HEK293 (cell line): Measurements from ENCODE around the gene SFN.

ENCODE experiments used
- BCL11B ChIP-seq: fragments of 450-650 bp; formaldehyde crosslinking; IDR thresholded peaks from 2 replicates; pipeline ENCODE4 v1.5.1; 2016; ENCODE audit warnings: low read depth, missing biosample characterization, missing genetic modification characterization
- GLIS1 ChIP-seq: fragments of 450-650 bp; formaldehyde crosslinking; IDR thresholded peaks from 2 replicates; pipeline ENCODE4 v1.5.1; 2016; ENCODE audit warnings: missing biosample characterization, missing genetic modification characterization
- HOXA7 ChIP-seq: sonication (generic); formaldehyde crosslinking; IDR thresholded peaks from 2 replicates; pipeline ENCODE4 v1.8.1; 2022; ENCODE audit warnings: missing genetic modification reagents, borderline replicate concordance
- HOXC10 ChIP-seq: sonication (generic); formaldehyde crosslinking; IDR thresholded peaks from 2 replicates; pipeline ENCODE4 v1.8.1; 2023; ENCODE audit warnings: mild to moderate bottlenecking, missing genetic modification reagents
- MYNN ChIP-seq: fragments of 450-650 bp; formaldehyde crosslinking; IDR thresholded peaks from 2 replicates; pipeline ENCODE4 v1.5.1; 2016; ENCODE audit warnings: missing biosample characterization, missing genetic modification characterization, borderline replicate concordance
- SALL2 ChIP-seq: fragments of 450-650 bp; formaldehyde crosslinking; IDR thresholded peaks from 2 replicates; pipeline ENCODE4 v1.5.0; 2017; ENCODE audit warnings: missing biosample characterization, mild to moderate bottlenecking, missing genetic modification characterization, borderline replicate concordance
- SCRT2 ChIP-seq: fragments of 450-650 bp; formaldehyde crosslinking; IDR thresholded peaks from 2 replicates; pipeline ENCODE4 v1.5.1; 2016; ENCODE audit warnings: missing biosample characterization, missing genetic modification characterization
- TRIM28 ChIP-seq: IDR thresholded peaks from 2 replicates; pipeline ENCODE4 v1.6.1; 2011; ENCODE audit warnings: low read length, control low read depth, borderline replicate concordance
- ZBTB10 ChIP-seq: fragments of 450-650 bp; formaldehyde crosslinking; IDR thresholded peaks from 2 replicates; pipeline ENCODE4 v1.5.1; 2016; ENCODE audit warnings: missing biosample characterization, missing genetic modification characterization
- ZBTB44 ChIP-seq: fragments of 450-650 bp; IDR thresholded peaks from 2 replicates; pipeline ENCODE4 v1.5.1; 2018; ENCODE audit warnings: missing biosample characterization, mild to moderate bottlenecking, missing genetic modification characterization
- ZNF140 ChIP-seq: fragments of 450-650 bp; formaldehyde crosslinking; IDR thresholded peaks from 2 replicates; pipeline ENCODE4 v1.5.1; 2016; ENCODE audit warnings: missing biosample characterization, missing genetic modification characterization
- ZNF146 ChIP-seq: fragments of 450-650 bp; formaldehyde crosslinking; IDR thresholded peaks from 2 replicates; pipeline ENCODE4 v1.5.1; 2016; ENCODE audit warnings: missing biosample characterization, missing genetic modification characterization
- ZNF148 ChIP-seq: fragments of 450-650 bp; formaldehyde crosslinking; IDR thresholded peaks from 2 replicates; pipeline ENCODE4 v1.5.0; 2017; ENCODE audit warnings: missing biosample characterization, missing genetic modification characterization, borderline replicate concordance
- ZNF157 ChIP-seq: fragments of 450-650 bp; formaldehyde crosslinking; IDR thresholded peaks from 2 replicates; pipeline ENCODE4 v1.5.1; 2016; ENCODE audit warnings: missing biosample characterization, missing genetic modification characterization
- ZNF2 ChIP-seq: fragments of 450-650 bp; formaldehyde crosslinking; IDR thresholded peaks from 2 replicates; pipeline ENCODE4 v1.5.1; 2016; ENCODE audit warnings: missing biosample characterization, missing genetic modification characterization
- ZNF248 ChIP-seq: fragments of 450-650 bp; formaldehyde crosslinking; IDR thresholded peaks from 2 replicates; pipeline ENCODE4 v1.5.1; 2017; ENCODE audit warnings: missing biosample characterization, missing genetic modification characterization
- ZNF335 ChIP-seq: fragments of 450-650 bp; formaldehyde crosslinking; conservative IDR thresholded peaks from 2 replicates; pipeline ENCODE4 v1.5.1; 2016; ENCODE audit warnings: missing biosample characterization, missing genetic modification characterization
- ZNF488 ChIP-seq: fragments of 450-650 bp; formaldehyde crosslinking; IDR thresholded peaks from 2 replicates; pipeline ENCODE4 v1.5.1; 2016; ENCODE audit warnings: missing biosample characterization, missing genetic modification characterization
- ZNF513 ChIP-seq: fragments of 450-650 bp; IDR thresholded peaks from 2 replicates; pipeline ENCODE4 v1.5.1; 2018; ENCODE audit warnings: missing biosample characterization, missing genetic modification characterization
- ZNF518A ChIP-seq: fragments of 450-650 bp; formaldehyde crosslinking; conservative IDR thresholded peaks from 2 replicates; pipeline ENCODE4 v1.5.1; 2016; ENCODE audit warnings: low read depth, missing biosample characterization, missing genetic modification characterization
- ZNF548 ChIP-seq: fragments of 450-650 bp; formaldehyde crosslinking; IDR thresholded peaks from 2 replicates; pipeline ENCODE4 v1.5.1; 2016; ENCODE audit warnings: missing biosample characterization, missing genetic modification characterization
- ZNF624 ChIP-seq: fragments of 450-650 bp; formaldehyde crosslinking; IDR thresholded peaks from 2 replicates; pipeline ENCODE4 v1.5.1; 2017; ENCODE audit warnings: missing biosample characterization, missing genetic modification characterization
- ZNF645 ChIP-seq: fragments of 450-650 bp; formaldehyde crosslinking; IDR thresholded peaks from 2 replicates; pipeline ENCODE4; 2016; ENCODE audit warnings: missing biosample characterization, missing genetic modification characterization
- ZSCAN30 ChIP-seq: fragments of 450-650 bp; IDR thresholded peaks from 2 replicates; pipeline ENCODE4 v1.5.1; 2018; ENCODE audit warnings: missing biosample characterization, mild to moderate bottlenecking, missing genetic modification characterization, moderate library complexity

The SFN gene

GRCh38 chr1:26862781-26863684, at the start of gene SFN (continued):
- no peak for TF ChIP-seq MYNN
- TF ChIP-seq ZNF488 (tag by site-specific recombination) = no peak
- TF ChIP-seq ZNF157 (tag by site-specific recombination) = no peak
- no peak for TF ChIP-seq HOXA7 (CRISPR knock-in tag)
- TF ChIP-seq ZNF518A = no peak; the same call in 1 of the 2 replicates
- TF ChIP-seq ZNF140 = no peak
- no peak for TF ChIP-seq ZSCAN30 (tag by site-specific recombination)
- TF ChIP-seq ZNF248 (tag by site-specific recombination) = no peak
- TF ChIP-seq ZNF548 (tag by site-specific recombination) = no peak
- no peak for TF ChIP-seq HOXC10
- TF ChIP-seq ZNF513 (tag by site-specific recombination) = no peak
- TF ChIP-seq SCRT2 (tag by site-specific recombination) = no peak
- TF ChIP-seq ZNF335 = no peak
- TF ChIP-seq TRIM28 = no peak
- no peak for TF ChIP-seq ZNF2 (tag by site-specific recombination)
- no peak for TF ChIP-seq ZNF645
- no peak for TF ChIP-seq ZBTB10 (tag by site-specific recombination)
- TF ChIP-seq BCL11B (tag by site-specific recombination) = no peak
- no peak for TF ChIP-seq ZBTB44
- TF ChIP-seq ZNF148 = no peak
- TF ChIP-seq SALL2 (tag by site-specific recombination) = no peak
- TF ChIP-seq ZNF624 = no peak
- TF ChIP-seq GLIS1 (tag by site-specific recombination) = peak; percentile 56
- no peak for TF ChIP-seq ZNF146
